ENCODE data around the gene SLC24A3.

SLC24A3 gene

DNA sequence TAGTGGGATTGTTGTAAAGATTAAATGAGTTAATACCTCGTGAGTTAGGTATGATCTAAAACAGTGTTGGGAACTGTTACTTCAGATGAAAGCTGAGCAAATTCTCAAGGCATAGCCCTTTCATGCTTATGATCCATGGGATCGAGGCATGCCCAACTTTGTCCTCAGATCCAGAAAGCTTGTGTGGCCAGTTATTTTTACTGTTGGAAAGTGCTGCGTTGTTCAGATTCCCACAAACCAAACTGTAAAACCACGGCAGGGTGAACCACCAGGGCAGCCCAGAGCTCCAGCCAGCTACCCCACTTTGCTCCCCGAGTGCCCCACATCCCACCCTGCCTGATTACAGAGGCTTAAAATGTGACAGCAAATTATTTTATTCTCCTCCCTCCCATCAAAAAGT is 406.3 kb downstream of the SLC24A3 start:
- Histone ChIP-seq H3K4ac (ENCODE audit: low read length) (no peak overlapping the region), H3K4me3 (ENCODE audit: low read length in 2 of 2) (no peak overlapping the region), H3K4me1 (ENCODE audit: control insufficient read depth in 2 of 2, insufficient read depth in 1 of 2, low read depth in 1 of 2, low read length in 2 of 2) (peaks cover 0 to 2% of the 10 kb centered on the region in 2 donors), H2BK15ac (ENCODE audit: low read length) (no peak overlapping the region), H3K27ac (replicated peaks; ENCODE audit: low read length) (no peak overlapping the region), H3K18ac (ENCODE audit: low read length) (no peak overlapping the region), H2BK120ac (ENCODE audit: low read depth, low read length) (no peak overlapping the region), H3K9me3 (replicated peaks in 1 of 2; ENCODE audit: control insufficient read depth in 2 of 2, insufficient read depth in 1 of 2, low read depth in 1 of 2, low read length in 2 of 2) (no peaks in the 10 kb centered on the region), H2BK12ac (ENCODE audit: low read length) (no peak overlapping the region), H2AFZ (ENCODE audit: low read length) (no peak overlapping the region), H3K9ac (ENCODE audit: low read depth, low read length, poor library complexity) (no peak overlapping the region), H3K27me3 (ENCODE audit: control insufficient read depth in 3 of 3, insufficient read depth in 3 of 3, low read depth in 1 of 3, low read length in 3 of 3) (no peaks in the 10 kb centered on the region), H3K23ac (ENCODE audit: low read depth, low read length, poor library complexity) (no peak overlapping the region), H3K14ac (ENCODE audit: low read length) (no peak overlapping the region), H3K4me2 (ENCODE audit: insufficient read depth, low read length, poor library complexity, severe bottlenecking) (no peak overlapping the region), H3K79me1 (ENCODE audit: low read depth, low read length) (no peaks in the 10 kb centered on the region), H3K36me3 (replicated peaks in 1 of 2; ENCODE audit: control insufficient read depth in 2 of 2, insufficient read depth in 2 of 2, low read length in 2 of 2) (no peaks in the 10 kb centered on the region), H2BK5ac (ENCODE audit: low read length) (no peak overlapping the region), H2AK5ac (ENCODE audit: low read depth, low read length) (no peak overlapping the region), H4K8ac (ENCODE audit: low read depth, low read length) (no peak overlapping the region), H4K91ac (ENCODE audit: low read depth, low read length, poor library complexity) (no peak overlapping the region)
- WGBS, 2 donors (ENCODE audit: extremely low coverage in 2 of 2, insufficient read length in 2 of 2, insufficient replicate concordance in 1 of 2), result no CpG with 5 or more reads among the region's 5 CpGs
- no peak for DNase-seq (ENCODE audit: low spot score)

DNA sequence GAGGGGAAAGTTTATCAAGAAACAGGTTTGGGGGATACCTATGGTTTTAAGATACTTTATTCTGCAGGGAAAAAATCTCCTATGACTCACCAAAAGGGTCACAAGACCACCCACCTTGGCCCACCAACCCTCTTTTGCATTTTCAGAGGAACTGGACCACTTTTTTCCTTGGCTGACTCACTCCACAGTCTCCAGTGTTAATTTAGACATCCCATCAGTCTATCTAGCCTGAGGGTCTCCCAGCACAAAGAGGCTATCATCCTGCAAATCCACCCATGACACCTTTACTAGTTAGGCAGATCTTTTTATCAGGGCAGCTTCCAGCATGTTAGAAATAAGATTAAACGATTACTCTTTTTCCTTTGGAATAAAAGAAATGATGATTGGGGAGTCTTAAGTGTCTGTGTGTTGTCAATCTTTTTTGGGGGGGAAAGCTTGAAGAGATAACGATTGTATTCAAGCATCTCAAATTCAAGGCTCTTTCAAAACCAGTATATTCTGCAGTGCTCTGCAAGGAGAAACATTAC is 407.5 kb downstream of the SLC24A3 start:
- Histone ChIP-seq H4K91ac (ENCODE audit: low read depth, low read length, poor library complexity) (no peak overlapping the region), H3K36me3 (replicated peaks in 1 of 2; ENCODE audit: control insufficient read depth in 2 of 2, insufficient read depth in 2 of 2, low read length in 2 of 2) (no peaks in the 10 kb centered on the region), H3K18ac (ENCODE audit: low read length) (no peak overlapping the region), H2AK5ac (ENCODE audit: low read depth, low read length) (no peak overlapping the region), H3K27ac (replicated peaks; ENCODE audit: low read length) (no peak overlapping the region), H3K4me3 (ENCODE audit: low read length in 2 of 2) (no peak overlapping the region), H3K4ac (ENCODE audit: low read length) (no peak overlapping the region), H3K9ac (ENCODE audit: low read depth, low read length, poor library complexity) (no peak overlapping the region), H3K9me3 (replicated peaks in 1 of 2; ENCODE audit: control insufficient read depth in 2 of 2, insufficient read depth in 1 of 2, low read depth in 1 of 2, low read length in 2 of 2) (no peaks in the 10 kb centered on the region), H3K79me1 (ENCODE audit: low read depth, low read length) (no peaks in the 10 kb centered on the region), H3K27me3 (ENCODE audit: control insufficient read depth in 3 of 3, insufficient read depth in 3 of 3, low read depth in 1 of 3, low read length in 3 of 3) (no peaks in the 10 kb centered on the region), H2BK120ac (ENCODE audit: low read depth, low read length) (no peak overlapping the region), H2BK5ac (ENCODE audit: low read length) (no peak overlapping the region), H3K23ac (ENCODE audit: low read depth, low read length, poor library complexity) (no peak overlapping the region), H3K4me2 (ENCODE audit: insufficient read depth, low read length, poor library complexity, severe bottlenecking) (no peak overlapping the region), H3K14ac (ENCODE audit: low read length) (no peak overlapping the region), H2AFZ (ENCODE audit: low read length) (no peak overlapping the region), H2BK15ac (ENCODE audit: low read length) (no peak overlapping the region), H2BK12ac (ENCODE audit: low read length) (no peak overlapping the region), H4K8ac (ENCODE audit: low read depth, low read length) (no peak overlapping the region), H3K4me1 (ENCODE audit: control insufficient read depth in 2 of 2, insufficient read depth in 1 of 2, low read depth in 1 of 2, low read length in 2 of 2) (peaks cover 0 to 2% of the 10 kb centered on the region in 2 donors)
- no peak for DNase-seq (ENCODE audit: low spot score)
- WGBS, 2 donors (ENCODE audit: extremely low coverage in 2 of 2, insufficient read length in 2 of 2, insufficient replicate concordance in 1 of 2), result no CpG with 5 or more reads among the region's 2 CpGs

- DNase-seq (ENCODE audit: low spot score), result no peak
- H3K4me3 ChIP-seq (ENCODE audit: low read length in 2 of 2), result no peak overlapping the region
- WGBS, 2 donors (ENCODE audit: extremely low coverage in 2 of 2, insufficient read length in 2 of 2, insufficient replicate concordance in 1 of 2), result no CpG with 5 or more reads among the region's 2 CpGs
Measured at GRCh38 chr20:19620446-19620845, 408.0 kb downstream of the SLC24A3 start.

GRCh38 chr20:19621072-19621471 is 408.6 kb downstream of the SLC24A3 start:
- no peak overlapping the region for H3K4me3 ChIP-seq (ENCODE audit: low read length in 2 of 2)
- no CpG with 5 or more reads among the region's 1 CpG for WGBS, 2 donors (ENCODE audit: extremely low coverage in 2 of 2, insufficient read length in 2 of 2, insufficient replicate concordance in 1 of 2)

More at GRCh38 chr20:19620446-19620845, 408.0 kb downstream of the SLC24A3 start:
- Histone ChIP-seq H3K79me1 (ENCODE audit: low read depth, low read length) (no peaks in the 10 kb centered on the region), H2AFZ (ENCODE audit: low read length) (no peak overlapping the region), H3K27me3 (ENCODE audit: control insufficient read depth in 3 of 3, insufficient read depth in 3 of 3, low read depth in 1 of 3, low read length in 3 of 3) (no peaks in the 10 kb centered on the region), H3K4me2 (ENCODE audit: insufficient read depth, low read length, poor library complexity, severe bottlenecking) (no peak overlapping the region), H2BK120ac (ENCODE audit: low read depth, low read length) (no peak overlapping the region), H4K91ac (ENCODE audit: low read depth, low read length, poor library complexity) (no peak overlapping the region), H2BK15ac (ENCODE audit: low read length) (no peak overlapping the region), H2BK5ac (ENCODE audit: low read length) (no peak overlapping the region), H3K9ac (ENCODE audit: low read depth, low read length, poor library complexity) (no peak overlapping the region), H3K23ac (ENCODE audit: low read depth, low read length, poor library complexity) (no peak overlapping the region), H3K18ac (ENCODE audit: low read length) (no peak overlapping the region), H3K27ac (replicated peaks; ENCODE audit: low read length) (no peak overlapping the region), H3K36me3 (replicated peaks in 1 of 2; ENCODE audit: control insufficient read depth in 2 of 2, insufficient read depth in 2 of 2, low read length in 2 of 2) (no peaks in the 10 kb centered on the region), H3K14ac (ENCODE audit: low read length) (no peak overlapping the region), H4K8ac (ENCODE audit: low read depth, low read length) (no peak overlapping the region), H3K9me3 (replicated peaks in 1 of 2; ENCODE audit: control insufficient read depth in 2 of 2, insufficient read depth in 1 of 2, low read depth in 1 of 2, low read length in 2 of 2) (no peaks in the 10 kb centered on the region), H2AK5ac (ENCODE audit: low read depth, low read length) (no peak overlapping the region), H3K4ac (ENCODE audit: low read length) (no peak overlapping the region), H2BK12ac (ENCODE audit: low read length) (no peak overlapping the region), H3K4me1 (ENCODE audit: control insufficient read depth in 2 of 2, insufficient read depth in 1 of 2, low read depth in 1 of 2, low read length in 2 of 2) (peaks cover 0 to 2% of the 10 kb centered on the region in 2 donors)

More at GRCh38 chr20:19621072-19621471, 408.6 kb downstream of the SLC24A3 start:
- no peak overlapping the region for H3K4me2 ChIP-seq (ENCODE audit: insufficient read depth, low read length, poor library complexity, severe bottlenecking)
- H2BK5ac ChIP-seq (ENCODE audit: low read length), result no peak overlapping the region
- no peak overlapping the region for H4K91ac ChIP-seq (ENCODE audit: low read depth, low read length, poor library complexity)
- no peak for DNase-seq (ENCODE audit: low spot score)
- H3K27ac ChIP-seq (replicated peaks; ENCODE audit: low read length), result no peak overlapping the region
- no peak overlapping the region for H4K8ac ChIP-seq (ENCODE audit: low read depth, low read length)
- no peak overlapping the region for H3K14ac ChIP-seq (ENCODE audit: low read length)
- no peak overlapping the region for H3K18ac ChIP-seq (ENCODE audit: low read length)
- no peak overlapping the region for H2BK120ac ChIP-seq (ENCODE audit: low read depth, low read length)
- H2AFZ ChIP-seq (ENCODE audit: low read length), result no peak overlapping the region
- H3K23ac ChIP-seq (ENCODE audit: low read depth, low read length, poor library complexity), result no peak overlapping the region
- H3K4me1 ChIP-seq (ENCODE audit: control insufficient read depth in 2 of 2, insufficient read depth in 1 of 2, low read depth in 1 of 2, low read length in 2 of 2), result peaks cover 0 to 2% of the 10 kb centered on the region in 2 donors
- no peaks in the 10 kb centered on the region for H3K9me3 ChIP-seq (replicated peaks in 1 of 2; ENCODE audit: control insufficient read depth in 2 of 2, insufficient read depth in 1 of 2, low read depth in 1 of 2, low read length in 2 of 2)
- H3K27me3 ChIP-seq (ENCODE audit: control insufficient read depth in 3 of 3, insufficient read depth in 3 of 3, low read depth in 1 of 3, low read length in 3 of 3), result no peaks in the 10 kb centered on the region
- H2AK5ac ChIP-seq (ENCODE audit: low read depth, low read length), result no peak overlapping the region
- no peaks in the 10 kb centered on the region for H3K79me1 ChIP-seq (ENCODE audit: low read depth, low read length)
- H3K9ac ChIP-seq (ENCODE audit: low read depth, low read length, poor library complexity), result no peak overlapping the region
- H2BK12ac ChIP-seq (ENCODE audit: low read length), result no peak overlapping the region
- H2BK15ac ChIP-seq (ENCODE audit: low read length), result no peak overlapping the region
- H3K36me3 ChIP-seq (replicated peaks in 1 of 2; ENCODE audit: control insufficient read depth in 2 of 2, insufficient read depth in 2 of 2, low read length in 2 of 2), result no peaks in the 10 kb centered on the region
- H3K4ac ChIP-seq (ENCODE audit: low read length), result no peak overlapping the region
